SU-DHL-6 (cell line): Measurements from ENCODE around the gene HOXD10.

Experiments
- H2AFZ ChIP-seq: fragments of 200-600 bp; sonication (generic); 2 replicates; pipeline ENCODE4 v1.6.1; 2014; ENCODE audit warnings: low read depth, mild to moderate bottlenecking, moderate library complexity, mixed read lengths, antibody characterized with exemption, low read length; ENCODE audit not compliant: severe bottlenecking
- H3F3A ChIP-seq: fragments of 200-600 bp; shearing (Covaris generic); 2 replicates; pipeline ENCODE4 v1.6.0; 2016; ENCODE audit warnings: antibody characterized with exemption, mild to moderate bottlenecking; ENCODE audit not compliant: insufficient read depth
- H3K27ac ChIP-seq: fragments of 200-600 bp; sonication (generic); 2 replicates; pipeline ENCODE4 v1.5.1; 2016; ENCODE audit warnings: low read depth, mild to moderate bottlenecking, low read length, moderate library complexity, mixed read lengths
- H3K27me3 ChIP-seq: fragments of 200-600 bp; sonication (generic), shearing (Covaris generic); 2 replicates; pipeline ENCODE4 v1.6.0; 2014; ENCODE audit warnings: mild to moderate bottlenecking, low read length
- H3K36me3 ChIP-seq: fragments of 200-600 bp; sonication (generic); 2 replicates; pipeline ENCODE4 v1.6.1; 2014; ENCODE audit warnings: mild to moderate bottlenecking, low read length, mixed read lengths
- H3K4me2 ChIP-seq: fragments of 300-600, 200-600 bp; shearing (Covaris generic), sonication (generic); 2 replicates; pipeline ENCODE4 v1.6.0; 2014; ENCODE audit warnings: low read length, low read depth, mild to moderate bottlenecking; ENCODE audit not compliant: poor library complexity, severe bottlenecking
- H3K4me3 ChIP-seq: fragments of 200-600 bp; sonication (generic); 2 replicates; pipeline ENCODE4 v1.5.1; 2014; ENCODE audit warnings: antibody characterized with exemption, low read length, mild to moderate bottlenecking, mixed read lengths; ENCODE audit not compliant: insufficient read depth, poor library complexity, severe bottlenecking
- H3K79me2 ChIP-seq: fragments of 200-600 bp; sonication (generic); 2 replicates; pipeline ENCODE4 v1.6.1; 2014; ENCODE audit warnings: mild to moderate bottlenecking, low read length, moderate library complexity; ENCODE audit not compliant: insufficient read depth
- H3K9ac ChIP-seq: fragments of 200-600 bp; sonication (generic); 2 replicates; pipeline ENCODE4 v1.7.0; 2014; ENCODE audit warnings: mild to moderate bottlenecking, low read length
- H3K9me2 ChIP-seq: fragments of 200-600 bp; sonication (generic); replicated peaks from 2 replicates; pipeline ENCODE4 v1.6.1; 2014; ENCODE audit warnings: low read length; ENCODE audit not compliant: insufficient read depth
- H3K9me3 ChIP-seq: fragments of 200-600 bp; sonication (generic); 2 replicates; pipeline ENCODE4 v1.6.1; 2014; ENCODE audit warnings: low read length, mixed read lengths; ENCODE audit not compliant: insufficient read depth
- H4K20me1 ChIP-seq: fragments of 200-600 bp; sonication (generic); 2 replicates; pipeline ENCODE4 v1.6.1; 2014; ENCODE audit warnings: low read depth, mild to moderate bottlenecking, antibody characterized with exemption, low read length, moderate library complexity, mixed read lengths
- CTCF ChIP-seq: fragments of 200-600 bp; sonication (generic); IDR thresholded peaks from one replicate; pipeline ENCODE4 v1.5.1; 2017; ENCODE audit warnings: antibody characterized with exemption, mild to moderate bottlenecking, low read length, moderate library complexity; ENCODE audit not compliant: insufficient read depth, poor library complexity, severe bottlenecking
- EZH2phosphoT487 ChIP-seq: fragments of 200-600 bp; sonication (generic), shearing (Covaris generic); conservative IDR thresholded peaks from 2 replicates; pipeline ENCODE4 v1.6.1; 2018; ENCODE audit warnings: mild to moderate bottlenecking, antibody characterized with exemption, low read length, moderate library complexity, mixed read lengths

HOXD10 gene

GRCh38 chr2:176103742-176104315, 12.7 kb upstream of the HOXD10 start:
- Histone ChIP-seq H3K27ac (no peak overlapping the region), H3F3A (no peaks in the 10 kb centered on the region), H3K27me3 (no peaks in the 10 kb centered on the region), H3K9ac (no peak overlapping the region), H3K36me3 (no peaks in the 10 kb centered on the region), H3K4me2 (no peak overlapping the region), H3K4me3 (no peak overlapping the region), H2AFZ (no peak overlapping the region), H3K9me3 (no peaks in the 10 kb centered on the region), H4K20me1 (no peaks in the 10 kb centered on the region), H3K9me2 (no peaks in the 10 kb centered on the region), H3K79me2 (no peaks in the 10 kb centered on the region)
- no peak for TF ChIP-seq EZH2phosphoT487
- no peak for TF ChIP-seq CTCF

- no peaks in the 10 kb centered on the region for H3K79me2 ChIP-seq
These were observed 12.1 kb upstream of the HOXD10 start for GRCh38 chr2:176104316-176105077.

GRCh38 chr2:176105078-176105729, 11.4 kb upstream of the HOXD10 start:
- H3K9me3 ChIP-seq: no peaks in the 10 kb centered on the region
- no peaks in the 10 kb centered on the region for H3K79me2 ChIP-seq
- no peaks in the 10 kb centered on the region for H3K36me3 ChIP-seq
- no peak overlapping the region for H3K9ac ChIP-seq
- H3K9me2 ChIP-seq: no peaks in the 10 kb centered on the region
- no peak overlapping the region for H3K4me3 ChIP-seq
- H3F3A ChIP-seq: no peaks in the 10 kb centered on the region
- H3K27me3 ChIP-seq: no peaks in the 10 kb centered on the region
- H2AFZ ChIP-seq: no peak overlapping the region
- no peak overlapping the region for H3K27ac ChIP-seq
- no peaks in the 10 kb centered on the region for H4K20me1 ChIP-seq
- H3K4me2 ChIP-seq: no peak overlapping the region
- TF ChIP-seq CTCF: no peak
- TF ChIP-seq EZH2phosphoT487: no peak

More at GRCh38 chr2:176104316-176105077, 12.1 kb upstream of the HOXD10 start:
- no peak overlapping the region for H3K4me3 ChIP-seq
- no peak overlapping the region for H3K4me2 ChIP-seq
- H4K20me1 ChIP-seq: no peaks in the 10 kb centered on the region
- no peak overlapping the region for H3K27ac ChIP-seq
- no peaks in the 10 kb centered on the region for H3F3A ChIP-seq
- TF ChIP-seq CTCF (no peak), EZH2phosphoT487 (no peak)
- no peaks in the 10 kb centered on the region for H3K27me3 ChIP-seq
- H3K9me3 ChIP-seq: no peaks in the 10 kb centered on the region
- H2AFZ ChIP-seq: no peak overlapping the region
- H3K9ac ChIP-seq: no peak overlapping the region
- H3K36me3 ChIP-seq: no peaks in the 10 kb centered on the region
- no peaks in the 10 kb centered on the region for H3K9me2 ChIP-seq
